Lung (tissue), 12 donors: ENCODE data around the gene RPS19BP1. TPM values are rescaled to one million over a fixed set of nuclear protein-coding genes. Genes with fewer than 3 reads are reported as not detected.

Experiments used
- ATAC-seq: fragments of 200-7000 bp; cut with Tn5 transposase; one replicate; pipeline ENCODE4 v1.9.1; 2020; ENCODE audit warnings: moderate number of reproducible peaks; ENCODE audit not compliant: insufficient read depth, low FRiP score
- DNase-seq, 3 donors: peaks; one replicate each; pipeline ENCODE4 v3.0.0-alpha.2; 2013 to 2017
- H3K27ac ChIP-seq, 2 donors: one replicate each; pipeline ENCODE4 v1.5.1; 2013; ENCODE audit warnings: mild to moderate bottlenecking in 2 of 2, moderate library complexity in 2 of 2, control low read depth in 1 of 2, inconsistent platforms in 1 of 2, low read depth in 1 of 2, low read length in 1 of 2
- H3K27me3 ChIP-seq, 3 donors: one replicate each; pipeline ENCODE4 v1.5.1; 2013; ENCODE audit warnings: low read length in 2 of 3; ENCODE audit not compliant: control insufficient read depth in 3 of 3, insufficient read depth in 3 of 3
- H3K36me3 ChIP-seq, 4 donors: one replicate each; pipeline ENCODE4 v1.5.1; 2013; ENCODE audit warnings: low read length in 4 of 4, mild to moderate bottlenecking in 1 of 4, moderate library complexity in 1 of 4; ENCODE audit not compliant: control insufficient read depth in 4 of 4, insufficient read depth in 4 of 4
- H3K4me1 ChIP-seq, 5 donors: one replicate each; pipeline ENCODE4 v1.5.1; 2013; ENCODE audit warnings: low read length in 5 of 5, mild to moderate bottlenecking in 2 of 5, moderate library complexity in 1 of 5; ENCODE audit not compliant: control insufficient read depth in 5 of 5, insufficient read depth in 5 of 5
- H3K4me3 ChIP-seq: one replicate; pipeline ENCODE4 v1.5.1; 2013; ENCODE audit warnings: mild to moderate bottlenecking, control low read depth, moderate library complexity
- H3K9ac ChIP-seq, 2 donors: one replicate each; pipeline ENCODE4 v1.5.1; 2013; ENCODE audit warnings: low read length in 2 of 2, control low read depth in 1 of 2; ENCODE audit not compliant: insufficient read depth in 1 of 2
- H3K9me3 ChIP-seq, 4 donors: one replicate each; pipeline ENCODE4 v1.5.1; 2013; ENCODE audit warnings: low read length in 3 of 4, mild to moderate bottlenecking in 1 of 4, moderate library complexity in 1 of 4; ENCODE audit not compliant: control insufficient read depth in 4 of 4, insufficient read depth in 3 of 4
- CTCF ChIP-seq: IDR thresholded peaks from 2 replicates; pipeline ENCODE4 v1.5.1; 2012; ENCODE audit warnings: mild to moderate bottlenecking; ENCODE audit errors: control extremely low read depth, extremely low read depth
- WGBS, 2 donors: extraction: QIAGEN DNeasy Blood & Tissue Kit; methylation state at CpG; one replicate each; pipeline ENCODE4 v1.1.7; 2013; 5-methylcytosine and 5-hydroxymethylcytosine counted together
- polyA plus RNA-seq, 2 donors: library from polyadenylated mRNA; stranded (reverse); fragments of 200-250 nt; gene quantifications; one replicate each; pipeline ENCODE4 v1.2.1, GENCODE V29; 2013
- total RNA-seq, 2 donors: library from RNA; depleted of rRNA in 1 of 2; stranded (reverse); fragments of >200 nt in 1 of 2; gene quantifications; one replicate each; pipeline ENCODE4 v1.2.1, GENCODE V29; 2014 to 2021
- donor health status: control.
- donor health status: control.
- donor health status: Bipolar disorder and iron deficiency.
- donor health status: healthy.
- donor health status: DM: yes; HTN: yes; CAD: no.

Gene RPS19BP1
- total and polyA plus RNA-seq, 4 donors: 50.0 to 199 (median 135) TPM

- Histone ChIP-seq H3K4me3 (no peak overlapping the region), H3K36me3 (no peaks in the 10 kb centered on the region), H3K9ac (no peak overlapping the region), H3K4me1 (no peaks in the 10 kb centered on the region), H3K9me3 (peaks cover 0 to 3% (median 0%) of the 10 kb centered on the region in 4 donors), H3K27ac (no peak overlapping the region), H3K27me3 (peaks cover 3 to 25% (median 7%) of the 10 kb centered on the region in 3 donors)
- 48 to 49% methylated on average over 2 of the region's 2 CpGs for WGBS, 2 donors
- no peak for TF ChIP-seq CTCF
- DNase-seq (no peak), ATAC-seq (no peak)
Measured at GRCh38 chr22:39547587-39547947, 15.0 kb upstream of the RPS19BP1 start.

GRCh38 chr22:39546889-39547586 is 14.5 kb upstream of the RPS19BP1 start:
- DNase-seq: no peak
- Histone ChIP-seq H3K4me3 (no peak overlapping the region), H3K4me1 (no peaks in the 10 kb centered on the region), H3K27ac (no peak overlapping the region), H3K9me3 (peaks cover 0 to 3% (median 0%) of the 10 kb centered on the region in 4 donors), H3K27me3 (peaks cover 3 to 25% (median 7%) of the 10 kb centered on the region in 3 donors), H3K9ac (no peak overlapping the region), H3K36me3 (no peaks in the 10 kb centered on the region)
- WGBS, 2 donors: 51 to 64% methylated on average over 5 of the region's 5 CpGs
- no peak for TF ChIP-seq CTCF
- ATAC-seq: no peak

GRCh38 chr22:39545386-39546365 is 13.1 kb upstream of the RPS19BP1 start:
- H3K4me1 ChIP-seq: no peaks in the 10 kb centered on the region
- no peak for TF ChIP-seq CTCF
- peaks cover 3 to 23% (median 7%) of the 10 kb centered on the region in 3 donors for H3K27me3 ChIP-seq
- no peak overlapping the region for H3K4me3 ChIP-seq
- DNase-seq (peak; percentile 67 to 74 (median 70)), ATAC-seq (no peak)
- 26% methylated on average over 39 of the region's 39 CpGs for WGBS, 2 donors
- peaks cover 0 to 3% (median 0%) of the 10 kb centered on the region in 4 donors for H3K9me3 ChIP-seq
- no peak overlapping the region for H3K27ac ChIP-seq
- no peak overlapping the region for H3K9ac ChIP-seq
- H3K36me3 ChIP-seq: no peaks in the 10 kb centered on the region
